ENCODE data around the gene DCST1.

DNA sequence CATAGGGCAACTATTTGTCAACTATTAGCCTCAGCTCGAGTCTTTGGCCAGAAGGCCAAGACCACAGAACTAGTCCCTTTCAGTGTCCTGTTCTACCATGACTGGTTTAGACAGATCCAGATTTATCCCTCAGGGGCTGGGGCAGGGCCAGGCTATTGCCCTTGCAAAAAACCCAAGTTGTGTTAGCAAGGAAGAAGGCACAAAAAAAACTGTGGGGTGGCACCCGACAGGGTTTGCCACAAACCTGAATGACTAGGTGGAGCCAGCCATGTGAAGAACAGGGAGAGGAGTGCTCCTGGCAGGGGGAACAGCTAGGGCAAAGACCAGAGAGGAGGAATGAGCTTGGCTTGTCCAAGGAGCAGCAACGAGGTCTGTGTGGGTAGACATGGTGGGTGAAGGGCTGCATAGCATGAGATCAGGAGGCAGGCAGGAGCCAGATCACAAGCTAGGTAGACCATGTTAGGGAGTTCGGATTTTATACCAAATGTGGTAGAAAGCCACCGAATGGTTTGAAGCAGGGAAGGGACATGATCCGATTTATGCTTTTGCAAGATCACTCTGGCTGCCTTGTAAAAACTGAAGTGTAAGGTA is 4.3 kb downstream of the DCST1 start:
- TF ChIP-seq FOXM1 (IDR thresholded peaks at IDR 0.05; ENCODE audit: borderline replicate concordance) (no peak), TARDBP (IDR thresholded peaks at IDR 0.05) (no peak), CTBP1 (IDR thresholded peaks at IDR 0.05; ENCODE audit: borderline replicate concordance) (no peak), SP1 (IDR thresholded peaks at IDR 0.05) (no peak), HDGF (IDR thresholded peaks at IDR 0.05; ENCODE audit: borderline replicate concordance) (no peak), ZNF384 (IDR thresholded peaks at IDR 0.05) (no peak), ARNT (IDR thresholded peaks at IDR 0.05) (no peak), FOXA1 (IDR thresholded peaks at IDR 0.05) (no peak), SUZ12 (IDR thresholded peaks at IDR 0.05) (no peak), BHLHE40 (IDR thresholded peaks at IDR 0.05; ENCODE audit: borderline replicate concordance) (no peak), L3MBTL2 (conservative IDR thresholded peaks at IDR 0.05) (no peak), LEF1 (IDR thresholded peaks at IDR 0.05; ENCODE audit: borderline replicate concordance) (no peak)

Data from HEK293T (cell line).